Inflammatory macrophage treated with lipopolysaccharide for 4 hours (primary cell): ENCODE results near the gene CCDC30.

Experiments
- DNase-seq: peaks from one replicate; pipeline ENCODE4 v3.0.0-alpha.2; 2020

Gene CCDC30

GRCh38 chr1:42462828-42463763 is at the start of gene CCDC30:
Gene CCDC30, plus strand, starts transcription at chr1:42463286. Its CDS starts 17,266 bp downstream, at chr1:42480552.
- DNase-seq = peak; percentile 97

GRCh38 chr1:42414551-42415496 is 48.3 kb upstream of the CCDC30 start:
- DNase-seq = no peak

GRCh38 chr1:42417166-42417565 is 45.9 kb upstream of the CCDC30 start:
- DNase-seq = no peak

- no peak for DNase-seq
These were observed 44.6 kb upstream of the CCDC30 start for GRCh38 chr1:42418516-42418915.

GRCh38 chr1:42419126-42419821 is 43.8 kb upstream of the CCDC30 start:
- no peak for DNase-seq

- DNase-seq = no peak
These were observed 43.0 kb upstream of the CCDC30 start for GRCh38 chr1:42420121-42420520.

- DNase-seq = no peak
These were observed 42.0 kb upstream of the CCDC30 start for GRCh38 chr1:42420911-42421585.

- no peak for DNase-seq
These were observed 40.3 kb upstream of the CCDC30 start for GRCh38 chr1:42422737-42423136.

DNA sequence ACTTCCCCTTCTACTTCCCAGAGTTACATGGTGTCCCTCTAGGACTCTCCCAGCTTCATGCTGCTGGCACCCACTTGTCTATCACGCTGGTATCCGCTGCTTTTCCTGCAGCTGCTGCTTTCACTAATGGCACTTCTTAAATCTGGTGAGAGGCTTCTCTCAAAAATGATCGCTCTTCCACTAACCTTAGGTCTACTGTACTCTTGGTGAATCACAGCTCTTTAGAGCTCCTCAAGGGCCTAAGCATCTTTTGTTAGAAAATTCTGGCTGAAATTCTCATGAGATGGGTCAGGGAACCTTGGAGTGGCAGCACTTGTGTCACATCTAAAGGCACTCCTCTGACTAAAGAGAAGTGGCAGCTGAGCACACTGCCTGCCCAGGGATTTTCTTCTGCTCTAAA is 39.4 kb upstream of the CCDC30 start:
- DNase-seq = no peak

GRCh38 chr1:42424201-42424600 is 38.9 kb upstream of the CCDC30 start:
- no peak for DNase-seq

DNA sequence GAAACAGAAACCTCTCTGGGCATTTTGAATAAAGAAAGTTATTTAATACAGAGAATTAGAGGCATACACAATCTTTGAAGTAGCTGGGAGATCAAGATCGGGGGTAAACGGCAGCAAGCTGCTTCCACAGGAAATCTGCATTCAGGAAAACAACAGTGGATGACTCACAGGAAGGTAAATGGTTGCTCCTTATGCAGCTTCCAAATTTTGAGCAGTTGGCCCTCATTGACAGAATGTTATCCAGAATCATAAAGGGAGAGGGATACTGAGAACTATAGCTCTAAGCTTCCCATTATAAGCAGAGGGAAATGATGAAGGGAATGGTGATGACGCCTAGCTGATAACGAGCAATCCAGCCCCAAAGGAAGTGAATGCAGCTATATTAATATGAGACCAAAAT is 35.8 kb upstream of the CCDC30 start:
- no peak for DNase-seq

GRCh38 chr1:42429603-42430002 is 33.5 kb upstream of the CCDC30 start:
- peak; percentile 5 for DNase-seq

DNA sequence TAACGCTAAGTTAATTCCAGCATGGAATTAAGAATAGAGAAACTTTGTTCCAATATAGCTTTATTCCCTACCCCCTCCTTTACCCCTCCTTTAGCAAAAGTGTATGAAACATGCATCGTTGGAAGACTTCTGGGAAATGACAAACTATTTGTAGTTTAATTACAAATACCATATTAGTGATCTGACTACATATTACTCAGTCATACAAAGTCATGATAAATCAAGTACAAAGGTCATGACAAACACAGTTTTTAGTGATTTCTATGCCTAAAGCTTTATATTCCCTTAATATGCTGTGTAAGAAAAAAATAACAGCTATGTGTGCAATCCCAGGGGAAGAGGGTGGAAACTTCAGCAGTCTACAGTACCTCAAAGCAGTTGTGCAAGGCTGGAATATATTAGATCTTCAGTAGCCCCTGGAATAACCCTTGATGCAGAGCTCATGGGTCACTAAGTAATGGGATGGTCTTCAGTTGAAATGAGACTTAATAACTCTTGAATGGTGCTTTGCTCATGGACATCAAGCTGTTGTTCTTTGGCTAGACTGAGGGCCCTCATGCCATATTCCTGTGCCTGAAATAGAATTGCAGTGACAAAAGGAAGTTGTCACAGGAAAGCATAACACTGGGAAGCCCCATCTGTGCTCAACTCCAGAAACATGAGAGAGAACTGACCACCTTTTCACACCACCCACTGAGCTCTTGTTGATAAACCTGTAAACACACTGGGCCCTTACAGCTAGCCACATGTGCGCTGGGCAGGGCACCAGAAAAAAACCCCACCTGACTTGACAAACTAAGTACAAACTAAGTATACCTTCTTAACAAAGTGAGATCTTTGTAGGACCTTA is 32.6 kb upstream of the CCDC30 start:
- no peak for DNase-seq

DNA sequence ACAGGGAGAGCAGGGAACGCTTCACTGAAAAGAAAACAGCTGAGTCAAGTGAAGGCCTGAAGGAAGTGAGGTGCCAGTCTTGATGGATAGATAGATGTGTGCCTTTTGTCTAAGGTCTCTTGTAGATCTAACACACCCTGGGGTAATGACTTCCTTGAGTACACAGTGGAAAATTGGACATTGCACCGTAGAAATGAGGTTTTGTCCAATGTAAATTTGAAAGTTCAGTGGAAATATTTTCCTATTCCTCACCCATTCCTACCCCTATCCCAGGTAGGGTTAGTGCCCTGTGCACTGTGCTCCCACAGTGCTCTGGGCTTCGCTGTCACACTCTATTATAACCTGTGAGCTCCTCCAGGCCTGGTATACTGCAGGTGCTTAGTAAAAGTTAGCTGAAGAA is 31.6 kb upstream of the CCDC30 start:
- no peak for DNase-seq

DNA sequence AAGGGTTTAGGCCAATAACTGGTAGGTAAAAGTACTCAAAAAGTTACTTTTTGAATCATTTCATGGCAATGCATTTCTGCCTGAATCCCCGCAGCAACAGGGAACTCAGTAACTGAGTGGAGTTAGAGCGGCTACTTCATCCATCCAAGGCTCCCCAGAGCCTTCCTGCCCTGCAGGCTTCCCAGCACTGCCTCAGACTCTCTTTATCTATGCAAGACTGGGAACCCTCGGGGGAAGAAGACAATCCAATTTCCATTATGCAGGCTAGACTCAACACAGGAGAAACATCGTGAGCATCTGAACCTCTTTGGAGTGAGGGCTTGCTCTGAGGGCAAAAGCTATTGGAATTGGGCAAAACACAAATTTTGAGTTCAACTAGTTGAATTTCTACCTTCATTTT is 30.4 kb upstream of the CCDC30 start:
- no peak for DNase-seq

DNA sequence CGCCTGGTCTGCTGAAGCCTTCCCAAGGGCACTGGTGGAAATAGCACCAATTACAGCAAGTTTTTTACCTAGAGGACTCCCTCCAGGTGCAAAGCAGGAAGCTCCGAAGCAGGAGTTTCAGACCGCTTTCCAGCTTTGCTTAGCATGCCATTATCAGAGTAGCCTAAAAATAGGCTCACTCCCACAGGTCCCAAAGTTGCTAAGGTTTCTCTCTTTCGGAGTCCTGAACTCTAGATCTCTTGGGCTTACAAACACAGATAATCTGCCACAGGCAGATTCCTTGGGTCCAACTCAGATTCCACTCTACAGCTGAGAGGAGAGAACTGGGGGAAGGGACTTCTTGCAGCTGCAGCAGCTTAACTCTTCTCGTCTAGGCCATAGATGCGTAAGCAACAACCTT is 29.7 kb upstream of the CCDC30 start:
- no peak for DNase-seq

DNA sequence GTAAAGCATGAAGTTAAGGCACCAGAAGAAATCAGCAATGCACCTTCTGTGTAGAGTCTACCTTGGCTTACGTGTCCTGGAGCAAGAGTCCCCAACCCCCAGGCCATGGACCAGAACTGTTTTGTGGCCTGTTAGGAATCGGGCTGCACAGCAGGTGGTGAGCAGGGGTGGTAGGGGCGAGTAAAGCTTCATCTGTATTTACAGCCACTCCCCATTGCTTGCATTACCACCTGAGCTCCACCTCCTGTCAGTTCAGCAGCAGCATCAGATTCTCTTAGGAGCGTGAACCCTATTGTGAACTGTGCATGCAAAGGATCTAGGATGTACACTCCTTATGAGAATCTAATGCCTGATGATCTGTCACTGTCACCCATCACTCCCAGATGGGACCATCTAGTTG is 28.7 kb upstream of the CCDC30 start:
- no peak for DNase-seq

- DNase-seq = no peak
These were observed 23.1 kb upstream of the CCDC30 start for GRCh38 chr1:42439940-42440339.

GRCh38 chr1:42442662-42443061 is 20.4 kb upstream of the CCDC30 start:
- peak; percentile 61 for DNase-seq

GRCh38 chr1:42449256-42449655 is 13.8 kb upstream of the CCDC30 start:
- peak; percentile 4 for DNase-seq

- no peak for DNase-seq
These were observed 13.0 kb upstream of the CCDC30 start for GRCh38 chr1:42450061-42450460.
